Neural progenitor cell (in vitro differentiated cells): ENCODE measurements around the gene CHRNG.

Experiments used
- EZH2 ChIP-seq: fragments of 200-600 bp; sonication (generic); IDR thresholded peaks from 2 replicates; pipeline ENCODE4 v1.6.1; 2017; ENCODE audit warnings: antibody characterized with exemption, mild to moderate bottlenecking, moderate library complexity
- EZH2phosphoT487 ChIP-seq: fragments of 200-600 bp; sonication (generic); IDR thresholded peaks from 2 replicates; pipeline ENCODE4 v1.6.1; 2017; ENCODE audit warnings: antibody characterized with exemption
- TF ChIP-seq, protein P1 (sequence below): fragments of 200-600 bp; sonication (generic); IDR thresholded peaks from 2 replicates; pipeline ENCODE4 v1.5.1; 2017; ENCODE audit warnings: antibody characterized with exemption, mild to moderate bottlenecking

DNA sequence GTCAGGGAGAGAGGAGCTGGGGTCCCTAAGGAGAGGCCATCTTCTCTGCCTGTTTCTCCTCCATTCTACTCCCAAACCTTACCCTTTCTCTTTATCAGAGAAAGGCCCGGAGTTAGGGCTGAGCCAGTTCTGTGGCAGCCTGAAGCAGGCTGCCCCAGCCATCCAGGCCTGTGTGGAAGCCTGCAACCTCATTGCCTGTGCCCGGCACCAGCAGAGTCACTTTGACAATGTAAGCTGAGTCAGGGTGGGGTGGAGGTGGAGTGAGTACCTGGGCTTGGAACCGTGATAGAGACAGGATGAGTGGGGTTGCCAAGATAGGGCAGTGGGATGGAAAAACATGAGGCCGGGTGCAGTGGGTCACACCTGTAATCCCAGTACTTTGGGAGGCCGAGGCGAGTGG lies 5.2 kb downstream of the CHRNG start:
- TF ChIP-seq EZH2phosphoT487: no peak
- TF ChIP-seq, protein P1, sequence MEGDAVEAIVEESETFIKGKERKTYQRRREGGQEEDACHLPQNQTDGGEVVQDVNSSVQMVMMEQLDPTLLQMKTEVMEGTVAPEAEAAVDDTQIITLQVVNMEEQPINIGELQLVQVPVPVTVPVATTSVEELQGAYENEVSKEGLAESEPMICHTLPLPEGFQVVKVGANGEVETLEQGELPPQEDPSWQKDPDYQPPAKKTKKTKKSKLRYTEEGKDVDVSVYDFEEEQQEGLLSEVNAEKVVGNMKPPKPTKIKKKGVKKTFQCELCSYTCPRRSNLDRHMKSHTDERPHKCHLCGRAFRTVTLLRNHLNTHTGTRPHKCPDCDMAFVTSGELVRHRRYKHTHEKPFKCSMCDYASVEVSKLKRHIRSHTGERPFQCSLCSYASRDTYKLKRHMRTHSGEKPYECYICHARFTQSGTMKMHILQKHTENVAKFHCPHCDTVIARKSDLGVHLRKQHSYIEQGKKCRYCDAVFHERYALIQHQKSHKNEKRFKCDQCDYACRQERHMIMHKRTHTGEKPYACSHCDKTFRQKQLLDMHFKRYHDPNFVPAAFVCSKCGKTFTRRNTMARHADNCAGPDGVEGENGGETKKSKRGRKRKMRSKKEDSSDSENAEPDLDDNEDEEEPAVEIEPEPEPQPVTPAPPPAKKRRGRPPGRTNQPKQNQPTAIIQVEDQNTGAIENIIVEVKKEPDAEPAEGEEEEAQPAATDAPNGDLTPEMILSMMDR: no peak
- TF ChIP-seq EZH2: no peak
